H1 (cell line): Measurements from ENCODE around the gene LRRK1. TPM values are rescaled to one million over a fixed set of nuclear protein-coding genes. Genes with fewer than 3 reads are reported as not detected.

ENCODE experiments used
- CTCF ChIA-PET: fragments of 300-600 bp; sonication (Branson Sonifier 250); formaldehyde crosslinking; loops from one replicate; lab custom pipeline; 2021; ENCODE audit not compliant: partially characterized antibody; lab: Charles Lee
- POLR2A ChIA-PET: fragments of 300-600 bp; sonication (Branson Sonifier 250); formaldehyde crosslinking; loops from one replicate; lab custom pipeline; 2021; ENCODE audit warnings: inconsistent platforms; ENCODE audit not compliant: partially characterized antibody; lab: Charles Lee
- DNase-seq, 2 experiments: peaks; one replicate each; pipeline versions ENCODE4 v3.0.0 to v3.0.0-alpha.2; 2010 to 2022; ENCODE audit warnings: low spot score in 2 of 2, low read depth in 1 of 2, mixed read lengths in 1 of 2
- FAIRE-seq: peaks from 2 replicates; lab custom pipeline; 2011; peaks lifted over from hg19 to GRCh38; lab: Jason Lieb, UNC
- H2AFZ ChIP-seq: 2 replicates; pipeline ENCODE4 v1.8.1; 2012; ENCODE audit warnings: low read length, inconsistent platforms
- H2AK5ac ChIP-seq: 2 replicates; pipeline ENCODE4 v1.6.1; 2013; ENCODE audit warnings: low read depth, low read length
- H2BK120ac ChIP-seq: replicated peaks from 2 replicates; pipeline ENCODE3; 2013; ENCODE audit warnings: low read depth, low read length, inconsistent platforms
- H2BK12ac ChIP-seq: 2 replicates; pipeline ENCODE4 v1.6.1; 2013; ENCODE audit warnings: low read depth, low read length
- H2BK15ac ChIP-seq: 2 replicates; pipeline ENCODE4 v1.6.1; 2013; ENCODE audit warnings: low read length
- H2BK20ac ChIP-seq: 2 replicates; pipeline ENCODE4 v1.6.1; 2013; ENCODE audit warnings: low read length
- H2BK5ac ChIP-seq: 2 replicates; pipeline ENCODE4 v1.6.1; 2013; ENCODE audit warnings: low read depth, low read length
- H3K14ac ChIP-seq: 2 replicates; pipeline ENCODE4 v1.6.1; 2013; ENCODE audit warnings: inconsistent platforms; ENCODE audit not compliant: insufficient read length
- H3K18ac ChIP-seq: 2 replicates; pipeline ENCODE4 v1.6.1; 2013; ENCODE audit warnings: low read length; ENCODE audit errors: extremely low read depth
- H3K23ac ChIP-seq: 2 replicates; pipeline ENCODE4 v1.6.1; 2013; ENCODE audit warnings: inconsistent platforms; ENCODE audit not compliant: insufficient read length
- H3K23me2 ChIP-seq: 2 replicates; pipeline ENCODE4 v1.6.1; 2013; ENCODE audit warnings: low read depth, low read length
- H3K27ac ChIP-seq: 2 replicates; pipeline ENCODE4 v1.6.1; 2011; ENCODE audit warnings: low read depth, low read length, inconsistent platforms
- H3K27me3 ChIP-seq, 4 experiments: replicated peaks in 1 of 4; 1 replicate in 1 of 4; 2 replicates in 3 of 4; pipeline versions ENCODE4 v1.6.1 to v1.8.1; 2011 to 2013; ENCODE audit warnings: low read length in 3 of 4, mild to moderate bottlenecking in 3 of 4, inconsistent platforms in 2 of 4, mixed read lengths in 2 of 4, moderate library complexity in 1 of 4; ENCODE audit not compliant: control insufficient read depth in 3 of 4, insufficient read depth in 3 of 4; ENCODE audit errors: extremely low read depth in 1 of 4
- H3K36me3 ChIP-seq, 4 experiments: 2 replicates each; pipeline versions ENCODE4 v1.6.1 to v1.8.1; 2011 to 2013; ENCODE audit warnings: mild to moderate bottlenecking in 4 of 4, low read length in 3 of 4, moderate library complexity in 2 of 4, control low read depth in 1 of 4, inconsistent platforms in 1 of 4; ENCODE audit not compliant: insufficient read depth in 4 of 4, control insufficient read depth in 2 of 4
- H3K4ac ChIP-seq: replicated peaks from 2 replicates; pipeline ENCODE3; 2013; ENCODE audit warnings: low read length, low read depth, mixed read lengths, inconsistent platforms; ENCODE audit not compliant: insufficient read length
- H3K4me1 ChIP-seq, 4 experiments: replicated peaks in 1 of 4; 1 replicate in 1 of 4; 2 replicates in 3 of 4; pipeline versions ENCODE4 v1.6.1 to v1.8.1; 2011 to 2013; ENCODE audit warnings: low read length in 3 of 4, inconsistent platforms in 2 of 4, mixed read lengths in 1 of 4; ENCODE audit not compliant: insufficient read depth in 4 of 4, control insufficient read depth in 3 of 4
- H3K4me2 ChIP-seq, 2 experiments: 2 replicates each; pipeline versions ENCODE4 v1.6.1 to v1.8.1; 2011 to 2013; ENCODE audit warnings: low read depth in 2 of 2, low read length in 2 of 2, control low read depth in 1 of 2, inconsistent platforms in 1 of 2, mild to moderate bottlenecking in 1 of 2; ENCODE audit not compliant: insufficient read depth in 1 of 2
- H3K4me3 ChIP-seq, 4 experiments: fragments of 200-600, 300-600 bp in 1 of 4; sonication (generic), shearing (Covaris generic), sonication (Bioruptor Twin) in 1 of 4; 2 replicates each; pipeline versions ENCODE4 v1.5.1 to v1.8.1; 2011 to 2016; ENCODE audit warnings: low read length in 4 of 4, low read depth in 3 of 4, control low read depth in 2 of 4, inconsistent platforms in 2 of 4, mild to moderate bottlenecking in 2 of 4, mixed read lengths in 1 of 4, moderate library complexity in 1 of 4; ENCODE audit not compliant: insufficient read depth in 2 of 4; ENCODE audit errors: extremely low read depth in 1 of 4
- H3K56ac ChIP-seq: replicated peaks from 2 replicates; pipeline ENCODE3; 2013; ENCODE audit warnings: low read depth, mild to moderate bottlenecking, mixed read lengths, low read length, inconsistent platforms; ENCODE audit not compliant: insufficient read length
- H3K79me1 ChIP-seq: 2 replicates; pipeline ENCODE4 v1.6.1; 2013; ENCODE audit warnings: low read depth, low read length, control low read depth
- H3K79me2 ChIP-seq, 2 experiments: 2 replicates each; pipeline versions ENCODE4 v1.6.1 to v1.8.1; 2012 to 2013; ENCODE audit warnings: low read length in 2 of 2, mild to moderate bottlenecking in 2 of 2, inconsistent platforms in 1 of 2; ENCODE audit not compliant: insufficient read depth in 2 of 2, control insufficient read depth in 1 of 2
- H3K9ac ChIP-seq, 4 experiments: replicated peaks in 1 of 4; 1 replicate in 1 of 4; 2 replicates in 3 of 4; pipeline versions ENCODE4 v1.6.1 to v1.8.1; 2011 to 2013; ENCODE audit warnings: low read depth in 3 of 4, low read length in 3 of 4, control low read depth in 2 of 4, mild to moderate bottlenecking in 2 of 4, moderate library complexity in 2 of 4, inconsistent platforms in 1 of 4; ENCODE audit errors: extremely low read depth in 1 of 4
- H3K9me3 ChIP-seq, 2 experiments: 2 replicates each; pipeline versions ENCODE4 v1.6.1 to v1.8.1; 2012 to 2013; ENCODE audit warnings: mild to moderate bottlenecking in 2 of 2, moderate library complexity in 2 of 2, control low read depth in 1 of 2, inconsistent platforms in 1 of 2, low read depth in 1 of 2, low read length in 1 of 2, mixed read lengths in 1 of 2; ENCODE audit not compliant: insufficient read depth in 2 of 2
- H4K20me1 ChIP-seq, 2 experiments: replicated peaks in 1 of 2; 2 replicates each; pipeline versions ENCODE3 to v1.8.1; 2011 to 2013; ENCODE audit warnings: inconsistent platforms in 2 of 2, low read length in 2 of 2, mild to moderate bottlenecking in 1 of 2; ENCODE audit not compliant: insufficient read depth in 2 of 2, control insufficient read depth in 1 of 2
- H4K5ac ChIP-seq: 2 replicates; pipeline ENCODE4 v1.6.1; 2013; ENCODE audit warnings: low read length, low read depth, mixed read lengths, inconsistent platforms; ENCODE audit not compliant: insufficient read length
- H4K8ac ChIP-seq: 2 replicates; pipeline ENCODE4 v1.8.0; 2013; ENCODE audit warnings: mild to moderate bottlenecking, moderate library complexity, low read length, inconsistent platforms; ENCODE audit not compliant: insufficient read depth; ENCODE audit errors: extremely low read depth
- H4K91ac ChIP-seq: replicated peaks from 2 replicates; pipeline ENCODE3; 2013; ENCODE audit warnings: low read length, mixed read lengths, inconsistent platforms; ENCODE audit not compliant: insufficient read length
- EZH2 ChIP-seq: fragments of 200-600 bp; sonication (generic); IDR thresholded peaks from 2 replicates; pipeline ENCODE4 v1.7.1; 2012; ENCODE audit warnings: low read depth, mild to moderate bottlenecking, moderate library complexity, low read length, inconsistent platforms; ENCODE audit not compliant: severe bottlenecking
- SRF ChIP-seq: IDR thresholded peaks from 2 replicates; pipeline ENCODE4 v1.6.1; 2011; ENCODE audit warnings: mild to moderate bottlenecking, low read depth, low read length, moderate library complexity
- TBP ChIP-seq: IDR thresholded peaks from 2 replicates; pipeline ENCODE4 v1.6.1; 2011; ENCODE audit warnings: low read depth, low read length, improper control_type of control experiment
- TCF12 ChIP-seq: IDR thresholded peaks from 2 replicates; pipeline ENCODE4 v1.6.1; 2011; ENCODE audit warnings: low read depth, mild to moderate bottlenecking, low read length
- TEAD4 ChIP-seq: IDR thresholded peaks from 2 replicates; pipeline ENCODE4 v1.6.1; 2012; ENCODE audit warnings: low read depth, low read length, inconsistent platforms, mixed read lengths
- WGBS, 2 experiments: shearing (Covaris generic) in 1 of 2; methylation state at CpG; one replicate each; pipeline versions ENCODE4 v1.1.6 to v1.1.7; 2013 to 2015; ENCODE audit warnings: low lambda C conversion rate in 2 of 2, mixed read lengths in 2 of 2, inconsistent platforms in 1 of 2, low coverage in 1 of 2, missing lambda C conversion rate in 1 of 2; ENCODE audit not compliant: insufficient replicate concordance in 2 of 2, insufficient coverage in 1 of 2, insufficient read length in 1 of 2; ENCODE audit errors: extremely low coverage in 1 of 2, missing lambda C conversion rate in 1 of 2; 5-methylcytosine and 5-hydroxymethylcytosine counted together
- polyA plus RNA-seq, 7 experiments: library from polyadenylated mRNA; depleted of rRNA in 3 of 7; stranded (reverse) in 5 of 7; unstranded in 2 of 7; fragments of >200 nt in 5 of 7; fragments of 200-250 nt in 2 of 7; gene quantifications; 1 replicate in 5 of 7; 2 replicates in 1 of 7; 4 replicates in 1 of 7; pipeline versions ENCODE4 v1.2.1 to v1.2.3, GENCODE V29; 2011 to 2013; ENCODE audit warnings: missing spikeins in 2 of 7, mixed read lengths in 2 of 7
- total RNA-seq: library from RNA; stranded (reverse); fragmentation: NEBNext Ultra II Directional; extraction: Animal tissue kit (Norgen Biotek cat#: 25700); gene quantifications from 2 replicates; pipeline ENCODE4 v1.2.1, GENCODE V29; 2021
- TF ChIP-seq, protein P1 (sequence below): IDR thresholded peaks from 2 replicates; pipeline ENCODE4 v1.6.1; 2012; ENCODE audit warnings: inconsistent platforms

LRRK1 gene
- total and polyA plus RNA-seq, 2 of the 8 experiments (the other 6 are each of a cell fraction or from before 2014, with no cell fraction given) = 1.2 to 3.6 TPM

GRCh38 chr15:101063212-101063611 is 144.1 kb downstream of the LRRK1 start:
- Histone ChIP-seq H3K23me2 (no peaks in the 10 kb centered on the region; the same call in 1 of the 2 replicates), H2BK12ac (peak overlapping the region; percentile 99; the same call in 1 of the 2 replicates), H3K4me3 (no peak overlapping the region), H3K9ac (no peak overlapping the region), H4K91ac (peak overlapping the region; percentile 54), H4K8ac (no peak overlapping the region), H4K20me1 (no peaks in the 10 kb centered on the region), H3K14ac (no peak overlapping the region), H3K56ac (peak overlapping the region; percentile 17), H3K36me3 (no peaks in the 10 kb centered on the region), H3K9me3 (peaks cover 3 to 6% of the 10 kb centered on the region in 2 experiments; a peak in 3 of 4 replicates), H3K27ac (no peak overlapping the region), H4K5ac (no peak overlapping the region), H3K79me1 (no peaks in the 10 kb centered on the region), H3K4me2 (0 out of 4 replicates have a peak overlapping the region, but pooled peaks of 1 of the 2 experiments have one; percentile 8), H2BK5ac (peak overlapping the region; percentile 82; the same call in 1 of the 2 replicates), H3K4me1 (peaks cover 18 to 39% (median 27%) of the 10 kb centered on the region in 4 experiments), H3K23ac (no peak overlapping the region), H2BK15ac (peak overlapping the region; percentile 32; the same call in 1 of the 2 replicates), H2AK5ac (0 out of 2 replicates have a peak overlapping the region, but pooled peaks have one; percentile 69), H2BK20ac (peak overlapping the region; percentile 88; the same call in 1 of the 2 replicates), H2AFZ (no peak overlapping the region), H3K79me2 (no peaks in the 10 kb centered on the region), H3K27me3 (no peaks in the 10 kb centered on the region), H2BK120ac (peak overlapping the region; percentile 75), H3K18ac (peak overlapping the region; percentile 20), H3K4ac (peak overlapping the region; percentile 3)
- FAIRE-seq (no peak), DNase-seq (no peak)
- ChIA-PET CTCF (interaction anchor here (0.8 to 6.0 kb wide), 8 partner anchors 7 to 55 kb away, joined by 3 to 39 read pairs (median 6); no protein-coding TSS in a partner anchor), POLR2A (interaction anchor here (0.8 to 1.0 kb wide), 4 partner anchors 11 to 91 kb away, joined by 3 read pairs; no protein-coding TSS in a partner anchor)
- WGBS, 2 experiments = 76% methylated on average over 9 of the region's 9 CpGs; no CpG with 5 or more reads in 1 of the 2 experiments
- no peak for TF ChIP-seq TEAD4
- no peak for TF ChIP-seq SRF
- TF ChIP-seq, protein P1, sequence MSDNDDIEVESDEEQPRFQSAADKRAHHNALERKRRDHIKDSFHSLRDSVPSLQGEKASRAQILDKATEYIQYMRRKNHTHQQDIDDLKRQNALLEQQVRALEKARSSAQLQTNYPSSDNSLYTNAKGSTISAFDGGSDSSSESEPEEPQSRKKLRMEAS = no peak
- no peak for TF ChIP-seq TBP
- TF ChIP-seq EZH2 = no peak
- TF ChIP-seq TCF12 = no peak
